Immature natural killer cell (primary cell): ENCODE measurements around the gene SYNDIG1. TPM values are rescaled to one million over a fixed set of nuclear protein-coding genes. Genes with fewer than 3 reads are reported as not detected.

Source experiments
- DNase-seq, 3 donors: peaks; one replicate each; pipeline ENCODE4 v3.0.0; 2022; ENCODE audit warnings: mixed read lengths in 1 of 3
- H3K27ac Mint-ChIP-seq, 6 donors: one replicate each; pipeline ENCODE4 v1.8.0; 2020; ENCODE audit warnings: mixed read lengths in 6 of 6, mild to moderate bottlenecking in 5 of 6, inconsistent platforms in 4 of 6, moderate library complexity in 3 of 6
- H3K27me3 Mint-ChIP-seq, 3 donors: one replicate each; pipeline ENCODE4 v1.8.0; 2020 to 2021; ENCODE audit warnings: low read depth in 3 of 3, mild to moderate bottlenecking in 3 of 3, mixed read lengths in 3 of 3, moderate library complexity in 3 of 3, inconsistent platforms in 1 of 3
- H3K36me3 Mint-ChIP-seq, 3 donors: one replicate each; pipeline ENCODE4 v1.8.0; 2020; ENCODE audit warnings: mixed read lengths in 3 of 3, inconsistent platforms in 2 of 3, mild to moderate bottlenecking in 2 of 3
- H3K4me1 Mint-ChIP-seq, 2 donors: one replicate each; pipeline ENCODE4 v1.8.0; 2020; ENCODE audit warnings: inconsistent platforms in 2 of 2, mild to moderate bottlenecking in 2 of 2, mixed read lengths in 2 of 2, moderate library complexity in 1 of 2
- H3K4me3 Mint-ChIP-seq, 5 donors: one replicate each; pipeline ENCODE4 v1.8.0; 2020; ENCODE audit warnings: mild to moderate bottlenecking in 5 of 5, mixed read lengths in 5 of 5, inconsistent platforms in 3 of 5, moderate library complexity in 3 of 5
- H3K9me3 Mint-ChIP-seq, 6 donors: one replicate each; pipeline ENCODE4 v1.8.0; 2020; ENCODE audit warnings: mild to moderate bottlenecking in 6 of 6, mixed read lengths in 6 of 6, inconsistent platforms in 4 of 6, moderate library complexity in 3 of 6
- polyA plus RNA-seq, 3 donors: library from polyadenylated mRNA; unstranded; fragments of 300-500 nt; fragmentation: Illumina TruSeq; gene quantifications; one replicate each; pipeline ENCODE4 v1.2.3, GENCODE V29; 2021

SYNDIG1 gene
- polyA plus RNA-seq, 3 donors from 2014 or later = not detected

- Mint-ChIP-seq H3K27ac (no peak overlapping the region), H3K4me3 (peak overlapping the region in 1 of 5 donors; percentile 7), H3K4me1 (no peaks in the 10 kb centered on the region), H3K9me3 (no peaks in the 10 kb centered on the region), H3K36me3 (no peaks in the 10 kb centered on the region), H3K27me3 (peaks cover 8 to 26% (median 9%) of the 10 kb centered on the region in 3 donors)
- no peak for DNase-seq
Measured at GRCh38 chr20:24470746-24471582, 1.5 kb downstream of the SYNDIG1 start.

- DNase-seq = no peak
- peaks cover 8 to 30% (median 8%) of the 10 kb centered on the region in 3 donors for H3K27me3 Mint-ChIP-seq
- no peak overlapping the region for H3K27ac Mint-ChIP-seq
- H3K4me3 Mint-ChIP-seq = no peak overlapping the region
- no peaks in the 10 kb centered on the region for H3K9me3 Mint-ChIP-seq
- H3K36me3 Mint-ChIP-seq = no peaks in the 10 kb centered on the region
- no peaks in the 10 kb centered on the region for H3K4me1 Mint-ChIP-seq
Measured at GRCh38 chr20:24472426-24472825, 3.0 kb downstream of the SYNDIG1 start.

GRCh38 chr20:24473435-24474223 is 4.2 kb downstream of the SYNDIG1 start:
- Mint-ChIP-seq H3K4me1 (no peaks in the 10 kb centered on the region), H3K4me3 (no peak overlapping the region), H3K36me3 (no peaks in the 10 kb centered on the region), H3K27me3 (peaks cover 6 to 21% (median 6%) of the 10 kb centered on the region in 3 donors), H3K27ac (no peak overlapping the region), H3K9me3 (no peaks in the 10 kb centered on the region)
- no peak for DNase-seq

- no peaks in the 10 kb centered on the region for H3K9me3 Mint-ChIP-seq
- peaks cover 2 to 12% (median 7%) of the 10 kb centered on the region in 3 donors for H3K27me3 Mint-ChIP-seq
- H3K4me3 Mint-ChIP-seq = no peak overlapping the region
- no peak for DNase-seq
- no peaks in the 10 kb centered on the region for H3K4me1 Mint-ChIP-seq
- no peaks in the 10 kb centered on the region for H3K36me3 Mint-ChIP-seq
- no peak overlapping the region for H3K27ac Mint-ChIP-seq
Measured at GRCh38 chr20:24477831-24478547, 8.6 kb downstream of the SYNDIG1 start.

GRCh38 chr20:24478584-24478983 is 9.2 kb downstream of the SYNDIG1 start:
- no peak for DNase-seq
- Mint-ChIP-seq H3K36me3 (no peaks in the 10 kb centered on the region), H3K27ac (no peak overlapping the region), H3K27me3 (peaks cover 2 to 10% (median 7%) of the 10 kb centered on the region in 3 donors), H3K9me3 (no peaks in the 10 kb centered on the region), H3K4me3 (no peak overlapping the region), H3K4me1 (no peaks in the 10 kb centered on the region)

- Mint-ChIP-seq H3K27me3 (peaks cover 3 to 10% (median 10%) of the 10 kb centered on the region in 3 donors), H3K27ac (no peak overlapping the region), H3K4me1 (no peaks in the 10 kb centered on the region), H3K9me3 (no peaks in the 10 kb centered on the region), H3K4me3 (no peak overlapping the region), H3K36me3 (no peaks in the 10 kb centered on the region)
- no peak for DNase-seq
Measured at GRCh38 chr20:24479106-24479505, 9.7 kb downstream of the SYNDIG1 start.

- no peak overlapping the region for H3K27ac Mint-ChIP-seq
- H3K27me3 Mint-ChIP-seq = peaks cover 3 to 10% (median 9%) of the 10 kb centered on the region in 3 donors
- no peaks in the 10 kb centered on the region for H3K4me1 Mint-ChIP-seq
- no peak for DNase-seq
- H3K4me3 Mint-ChIP-seq = no peak overlapping the region
- no peaks in the 10 kb centered on the region for H3K36me3 Mint-ChIP-seq
- H3K9me3 Mint-ChIP-seq = no peaks in the 10 kb centered on the region
Measured at GRCh38 chr20:24479595-24479994, 10.2 kb downstream of the SYNDIG1 start.

- Mint-ChIP-seq H3K27me3 (peaks cover 5 to 9% (median 8%) of the 10 kb centered on the region in 3 donors), H3K4me1 (no peaks in the 10 kb centered on the region), H3K9me3 (no peaks in the 10 kb centered on the region), H3K36me3 (no peaks in the 10 kb centered on the region), H3K4me3 (no peak overlapping the region), H3K27ac (no peak overlapping the region)
- no peak for DNase-seq
Measured at GRCh38 chr20:24480509-24480908, 11.1 kb downstream of the SYNDIG1 start.

DNA sequence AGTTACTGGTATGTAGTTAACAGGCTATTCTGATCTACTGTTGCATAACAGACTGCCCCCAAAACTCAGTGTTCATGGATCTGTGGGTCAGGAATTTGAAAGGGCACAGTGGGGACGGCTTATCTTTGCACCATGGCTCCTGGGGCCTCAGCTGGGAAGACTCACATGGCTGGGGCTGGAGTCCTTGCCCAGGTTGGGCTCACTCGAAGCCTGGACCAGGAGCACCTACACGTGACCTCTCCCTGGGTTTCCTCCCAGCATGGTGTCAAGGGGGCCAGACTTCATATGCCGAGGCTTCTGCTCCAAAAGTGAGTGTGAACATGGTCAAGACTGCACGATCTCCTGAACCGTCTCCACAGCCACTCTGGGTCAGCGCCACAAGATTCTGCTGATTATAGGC is 11.7 kb downstream of the SYNDIG1 start:
- H3K4me1 Mint-ChIP-seq = peaks cover 0 to 6% of the 10 kb centered on the region in 2 donors
- H3K27ac Mint-ChIP-seq = no peak overlapping the region
- DNase-seq = no peak
- no peaks in the 10 kb centered on the region for H3K9me3 Mint-ChIP-seq
- H3K4me3 Mint-ChIP-seq = no peak overlapping the region
- peaks cover 5 to 9% (median 7%) of the 10 kb centered on the region in 3 donors for H3K27me3 Mint-ChIP-seq
- H3K36me3 Mint-ChIP-seq = no peaks in the 10 kb centered on the region

DNA sequence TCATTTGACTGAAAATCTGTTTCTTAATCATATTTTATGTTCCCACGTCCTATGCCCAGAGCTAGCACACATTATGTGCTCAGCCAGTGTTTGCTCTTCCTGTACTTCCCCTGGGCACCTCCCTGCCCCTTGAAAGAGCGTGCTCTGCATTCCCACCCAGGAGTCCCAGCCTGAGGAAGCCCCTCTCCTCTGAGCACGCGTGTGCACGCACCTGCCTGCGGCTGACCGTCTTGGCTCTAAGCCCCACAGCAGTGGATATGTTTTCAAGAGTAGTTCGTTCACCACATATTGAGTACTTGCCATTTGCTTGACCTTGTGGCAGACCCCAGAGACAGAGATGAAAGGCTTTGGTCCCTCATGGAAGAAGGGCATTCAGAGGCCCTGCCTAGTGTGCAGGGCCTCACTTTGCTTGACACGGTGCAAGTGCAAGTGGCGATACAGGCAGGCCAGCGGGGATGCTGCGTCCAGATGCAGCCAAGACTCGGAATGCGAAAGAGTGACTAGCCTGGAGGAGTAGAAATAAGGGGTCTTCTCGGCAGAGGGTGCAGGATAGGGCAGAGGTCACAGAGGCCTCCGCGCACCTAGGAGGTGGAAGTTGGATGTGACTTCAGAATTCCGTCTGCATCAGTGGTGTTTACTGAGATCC is 14.1 kb downstream of the SYNDIG1 start:
- Mint-ChIP-seq H3K9me3 (no peaks in the 10 kb centered on the region), H3K36me3 (no peaks in the 10 kb centered on the region), H3K4me3 (no peak overlapping the region), H3K27ac (no peak overlapping the region), H3K4me1 (peaks cover 0 to 7% of the 10 kb centered on the region in 2 donors), H3K27me3 (peaks cover 2 to 9% (median 5%) of the 10 kb centered on the region in 3 donors)
- no peak for DNase-seq

DNA sequence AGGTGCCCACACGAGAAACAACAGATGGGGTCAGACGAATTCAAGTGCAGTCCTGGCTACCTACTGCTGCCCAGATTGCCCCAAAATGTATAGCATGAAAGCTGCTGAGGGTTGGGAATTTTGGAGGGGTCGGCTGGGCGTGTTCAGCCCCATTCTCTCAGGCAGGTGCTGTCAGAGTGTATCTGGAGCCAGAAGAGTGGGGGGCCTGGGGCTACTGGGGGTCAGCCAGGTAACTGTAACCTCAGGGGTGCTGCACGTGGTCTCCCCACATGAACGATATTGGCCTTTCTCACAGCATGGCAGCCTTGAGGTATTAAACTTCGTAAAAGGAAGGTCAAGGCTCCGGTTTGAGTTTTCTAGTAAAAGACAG is 14.6 kb downstream of the SYNDIG1 start:
- Mint-ChIP-seq H3K36me3 (no peaks in the 10 kb centered on the region), H3K27ac (no peak overlapping the region), H3K27me3 (peaks cover 2 to 9% (median 5%) of the 10 kb centered on the region in 3 donors), H3K4me3 (no peak overlapping the region), H3K4me1 (peaks cover 0 to 7% of the 10 kb centered on the region in 2 donors), H3K9me3 (no peaks in the 10 kb centered on the region)
- DNase-seq = no peak

DNA sequence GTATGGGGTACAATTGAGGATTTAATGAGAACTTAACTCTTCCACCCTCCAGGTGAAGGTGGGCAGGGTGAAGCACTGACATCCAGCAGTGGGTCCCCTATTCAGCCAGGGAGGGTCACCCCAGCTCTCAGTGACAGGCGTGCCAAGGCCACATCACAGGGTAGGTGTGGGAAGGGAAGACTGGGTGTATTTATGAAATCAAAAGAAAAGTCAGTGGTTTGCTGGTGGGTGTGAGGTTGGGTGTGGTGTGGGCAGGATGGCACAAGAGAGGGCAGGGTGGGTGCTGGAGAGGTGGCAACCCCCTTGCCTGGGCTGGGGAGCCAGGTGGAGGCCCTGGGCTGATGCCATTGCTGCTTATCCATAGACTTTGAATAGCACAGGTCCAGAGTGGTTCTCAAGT is 16.6 kb downstream of the SYNDIG1 start:
- Mint-ChIP-seq H3K4me3 (no peak overlapping the region), H3K27ac (no peak overlapping the region), H3K27me3 (peaks cover 0 to 5% (median 3%) of the 10 kb centered on the region in 3 donors), H3K36me3 (no peaks in the 10 kb centered on the region), H3K4me1 (peaks cover 0 to 7% of the 10 kb centered on the region in 2 donors), H3K9me3 (no peaks in the 10 kb centered on the region)
- DNase-seq = peak in 2 of 3 donors; percentile 5 to 9

DNA sequence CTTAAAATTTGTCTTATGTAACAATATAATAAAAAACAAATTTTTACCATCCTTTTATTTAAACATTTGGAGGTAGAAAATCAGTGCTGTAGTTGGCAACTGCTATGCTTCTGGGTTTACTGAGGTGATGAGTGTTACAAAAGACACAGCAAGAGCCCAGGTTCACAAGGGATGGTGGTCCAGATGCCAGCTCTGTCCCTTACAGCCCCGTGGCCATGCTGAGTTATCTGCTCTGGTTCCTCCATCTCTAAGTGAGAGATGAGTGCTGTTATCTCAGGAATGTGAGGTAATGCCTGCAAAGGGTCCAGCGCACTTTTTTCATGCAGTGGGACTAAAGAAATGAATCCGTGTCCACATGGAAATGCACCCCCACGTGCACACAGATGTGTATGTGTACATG is 17.8 kb downstream of the SYNDIG1 start:
- Mint-ChIP-seq H3K9me3 (no peaks in the 10 kb centered on the region), H3K4me3 (no peak overlapping the region), H3K36me3 (no peaks in the 10 kb centered on the region), H3K27ac (no peak overlapping the region), H3K27me3 (peaks cover 0 to 7% (median 3%) of the 10 kb centered on the region in 3 donors), H3K4me1 (peaks cover 0 to 7% of the 10 kb centered on the region in 2 donors)
- DNase-seq = no peak
